ENCODE measurements around the gene TSPAN11.

The TSPAN11 gene

GRCh38 chr12:31037931-31038330, 111.4 kb downstream of the TSPAN11 start:
- no peak for DNase-seq (ENCODE audit: low read depth in 2 of 3, low spot score in 1 of 3)

DNA sequence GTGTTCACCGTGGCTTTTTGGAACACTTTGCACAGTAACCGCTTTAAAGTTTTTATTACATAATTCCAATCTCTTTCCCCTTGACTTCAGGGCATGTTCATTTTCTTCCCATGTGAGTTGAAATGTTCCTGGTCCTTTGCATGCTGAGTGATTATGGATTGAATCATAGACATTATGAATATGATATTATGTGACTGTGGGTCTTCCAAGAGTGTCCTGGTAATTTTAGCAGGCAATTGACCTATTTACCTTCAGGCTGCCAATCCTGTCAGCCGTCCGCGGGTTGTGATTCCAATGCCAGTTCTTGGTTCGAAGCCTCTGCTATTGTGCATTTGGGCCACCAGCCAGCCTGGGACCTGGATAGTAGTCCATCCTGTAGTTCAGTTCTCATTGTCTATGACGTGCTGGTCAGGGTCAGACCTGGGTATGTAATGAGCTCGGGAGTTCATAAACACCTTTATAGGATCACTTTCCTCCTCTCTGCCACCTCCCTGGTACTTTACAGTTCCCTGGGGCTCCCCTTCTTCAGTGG, 114.6 kb downstream of the TSPAN11 start:
- DNase-seq (ENCODE audit: low read depth in 2 of 3, low spot score in 1 of 3): no peak

Measured in stimulated activated CD4-positive, alpha-beta T cell treated with anti-CD3 and anti-CD28 coated beads, Interleukin-12 subunit alpha, Interleukin-12 subunit beta, amount 100 ng/mL, for 48 hours (primary cell).